CD4-positive, alpha-beta T cell (primary cell): ENCODE measurements around the gene TBRG4. TPM values are rescaled to one million over a fixed set of nuclear protein-coding genes. Genes with fewer than 3 reads are reported as not detected.
A peak's percentile ranks its signal among the peaks of the same experiment; 100 is the strongest.

Experiments used
- ATAC-seq: fragments of 200-7000 bp; cut with Tn5 transposase; one replicate; pipeline ENCODE4 v1.10.0; 2022; ENCODE audit warnings: mild to moderate bottlenecking; ENCODE audit not compliant: poor library complexity
- CTCF ChIA-PET: fragments of 350-600 bp; sonication (Branson Sonifier 250); formaldehyde crosslinking; loops from one replicate; lab custom pipeline; 2021; ENCODE audit warnings: antibody characterized with exemption, inconsistent platforms; lab: Charles Lee
- POLR2A ChIA-PET: fragments of 350-600 bp; sonication (Branson Sonifier 250); formaldehyde crosslinking; loops from one replicate; lab custom pipeline; 2021; ENCODE audit warnings: antibody characterized with exemption, inconsistent platforms; lab: Charles Lee
- DNase-seq, 14 experiments: peaks; one replicate each; pipeline ENCODE4 v3.0.0-alpha.2; 2013 to 2020; ENCODE audit warnings: mixed read lengths in 2 of 14
- H3K27ac ChIP-seq, 2 donors: one replicate each; pipeline versions ENCODE4 v1.5.1 to v1.7.0; 2013; ENCODE audit warnings: low read length in 2 of 2, low read depth in 1 of 2, mild to moderate bottlenecking in 1 of 2
- H3K27me3 ChIP-seq, 2 experiments: 1 replicate in 1 of 2; 2 replicates in 1 of 2; pipeline versions ENCODE4 v1.6.1 to v1.7.0; 2013; ENCODE audit warnings: low read length in 2 of 2, control low read depth in 1 of 2, mild to moderate bottlenecking in 1 of 2, moderate library complexity in 1 of 2; ENCODE audit not compliant: insufficient read depth in 2 of 2, control insufficient read depth in 1 of 2
- H3K36me3 ChIP-seq: one replicate; pipeline ENCODE4 v1.6.1; 2013; ENCODE audit warnings: low read length, control low read depth; ENCODE audit not compliant: insufficient read depth
- H3K4me1 ChIP-seq: one replicate; pipeline ENCODE4 v1.6.1; 2013; ENCODE audit warnings: low read length, control low read depth; ENCODE audit not compliant: insufficient read depth
- H3K4me3 ChIP-seq: one replicate; pipeline ENCODE4 v1.5.1; 2013; ENCODE audit warnings: mild to moderate bottlenecking, low read length, moderate library complexity
- H3K9me3 ChIP-seq, 2 experiments: 1 replicate in 1 of 2; 2 replicates in 1 of 2; pipeline versions ENCODE4 v1.6.1 to v1.7.0; 2013; ENCODE audit warnings: low read length in 2 of 2, mild to moderate bottlenecking in 2 of 2, control low read depth in 1 of 2, moderate library complexity in 1 of 2; ENCODE audit not compliant: control insufficient read depth in 1 of 2, insufficient read depth in 1 of 2
- H3K27ac Mint-ChIP-seq: one replicate; pipeline ENCODE4 v1.8.0; 2020; ENCODE audit warnings: mixed read lengths
- H3K27me3 Mint-ChIP-seq: one replicate; pipeline ENCODE4 v1.8.0; 2021; ENCODE audit warnings: mixed read lengths
- H3K36me3 Mint-ChIP-seq: one replicate; pipeline ENCODE4 v1.8.0; 2021; ENCODE audit warnings: low read depth, mixed read lengths
- H3K4me1 Mint-ChIP-seq: one replicate; pipeline ENCODE4 v1.8.0; 2021; ENCODE audit warnings: low read depth, mixed read lengths
- H3K4me3 Mint-ChIP-seq: one replicate; pipeline ENCODE4 v1.8.0; 2020; ENCODE audit warnings: mild to moderate bottlenecking, mixed read lengths
- H3K9me3 Mint-ChIP-seq: one replicate; pipeline ENCODE4 v1.8.0; 2020; ENCODE audit warnings: mixed read lengths
- intact Hi-C, 2 experiments: fragments of 100-400 bp; cut with DNase I in 1 of 2; cut with micrococcal nuclease in 1 of 2; formaldehyde crosslinking; loops; one replicate each; pipeline versions ENCODE4 v1.15.1 to v1.9.0; 2023 to 2025; cut with DNase I, micrococcal nuclease
- total RNA-seq, 174 experiments: library from RNA in 2 of 174; stranded (reverse) in 2 of 174; gene quantifications; one replicate each; pipeline ENCODE4 v1.2.3 and lab custom pipeline; 2021 to 2026
- TF ChIP-seq, protein P1 (sequence below): fragments of 200-600 bp; IDR thresholded peaks from one replicate; pipeline ENCODE4 v1.8.0; 2022; ENCODE audit warnings: antibody characterized with exemption, mild to moderate bottlenecking

The TBRG4 gene
- total RNA-seq, 2 experiments from 2014 or later: 104 to 105 TPM

DNA sequence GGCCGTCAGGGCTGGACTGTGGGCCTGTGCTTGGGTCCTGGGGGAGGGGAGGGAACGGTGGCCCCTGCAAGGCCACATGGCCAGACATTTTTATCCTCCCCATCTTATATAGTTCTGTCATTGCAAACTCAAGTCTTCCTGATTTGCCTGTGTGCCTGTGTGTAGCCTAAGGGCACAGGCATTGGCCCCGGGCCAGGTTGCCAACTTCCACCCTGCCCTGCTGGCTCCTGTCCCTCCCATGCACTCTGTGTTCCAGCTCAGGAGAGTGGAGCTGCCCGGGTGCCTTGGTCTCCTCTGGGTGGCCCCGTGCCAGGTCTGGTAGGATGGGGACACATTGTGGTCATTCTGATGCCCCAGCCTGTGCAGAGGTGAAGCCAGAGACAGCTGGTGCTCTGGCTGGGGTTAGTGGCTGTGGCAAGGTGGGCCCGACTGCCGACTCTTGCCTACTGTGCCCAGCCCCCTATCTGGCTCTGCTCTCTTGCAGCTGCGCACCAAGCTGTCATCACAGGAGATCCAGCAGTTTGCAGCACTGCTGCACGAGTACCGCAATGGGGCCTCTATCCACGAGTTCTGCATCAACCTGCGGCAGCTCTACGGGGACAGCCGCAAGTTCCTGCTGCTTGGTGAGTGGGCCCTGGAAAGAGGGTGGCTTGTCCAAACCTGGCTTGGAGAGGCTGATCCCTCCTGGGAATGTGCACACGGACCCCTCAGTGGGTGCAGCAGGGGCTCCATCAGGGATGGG, 37.5 kb downstream of the TBRG4 start:
- no peak for ATAC-seq
- ChIA-PET POLR2A (no interaction called here), CTCF (no interaction called here)
- Histone ChIP-seq H3K27me3 (no peaks in the 10 kb centered on the region), H3K27ac (peak overlapping the region in 1 of 2 donors; percentile 23), H3K4me1 (peaks cover 11% of the 10 kb centered on the region), H3K9me3 (no peaks in the 10 kb centered on the region), H3K4me3 (no peak overlapping the region), H3K36me3 (peaks cover 80% of the 10 kb centered on the region)
- no peaks in the 10 kb centered on the region for H3K9me3 Mint-ChIP-seq
- TF ChIP-seq, protein P1, sequence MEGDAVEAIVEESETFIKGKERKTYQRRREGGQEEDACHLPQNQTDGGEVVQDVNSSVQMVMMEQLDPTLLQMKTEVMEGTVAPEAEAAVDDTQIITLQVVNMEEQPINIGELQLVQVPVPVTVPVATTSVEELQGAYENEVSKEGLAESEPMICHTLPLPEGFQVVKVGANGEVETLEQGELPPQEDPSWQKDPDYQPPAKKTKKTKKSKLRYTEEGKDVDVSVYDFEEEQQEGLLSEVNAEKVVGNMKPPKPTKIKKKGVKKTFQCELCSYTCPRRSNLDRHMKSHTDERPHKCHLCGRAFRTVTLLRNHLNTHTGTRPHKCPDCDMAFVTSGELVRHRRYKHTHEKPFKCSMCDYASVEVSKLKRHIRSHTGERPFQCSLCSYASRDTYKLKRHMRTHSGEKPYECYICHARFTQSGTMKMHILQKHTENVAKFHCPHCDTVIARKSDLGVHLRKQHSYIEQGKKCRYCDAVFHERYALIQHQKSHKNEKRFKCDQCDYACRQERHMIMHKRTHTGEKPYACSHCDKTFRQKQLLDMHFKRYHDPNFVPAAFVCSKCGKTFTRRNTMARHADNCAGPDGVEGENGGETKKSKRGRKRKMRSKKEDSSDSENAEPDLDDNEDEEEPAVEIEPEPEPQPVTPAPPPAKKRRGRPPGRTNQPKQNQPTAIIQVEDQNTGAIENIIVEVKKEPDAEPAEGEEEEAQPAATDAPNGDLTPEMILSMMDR: no peak
- peaks cover 82% of the 10 kb centered on the region for H3K36me3 Mint-ChIP-seq
- no peak for DNase-seq
- intact Hi-C loops: no loop called here
- no peak overlapping the region for H3K4me3 Mint-ChIP-seq
- peaks cover 8% of the 10 kb centered on the region for H3K4me1 Mint-ChIP-seq
- no peaks in the 10 kb centered on the region for H3K27me3 Mint-ChIP-seq
- H3K27ac Mint-ChIP-seq: no peak overlapping the region

DNA sequence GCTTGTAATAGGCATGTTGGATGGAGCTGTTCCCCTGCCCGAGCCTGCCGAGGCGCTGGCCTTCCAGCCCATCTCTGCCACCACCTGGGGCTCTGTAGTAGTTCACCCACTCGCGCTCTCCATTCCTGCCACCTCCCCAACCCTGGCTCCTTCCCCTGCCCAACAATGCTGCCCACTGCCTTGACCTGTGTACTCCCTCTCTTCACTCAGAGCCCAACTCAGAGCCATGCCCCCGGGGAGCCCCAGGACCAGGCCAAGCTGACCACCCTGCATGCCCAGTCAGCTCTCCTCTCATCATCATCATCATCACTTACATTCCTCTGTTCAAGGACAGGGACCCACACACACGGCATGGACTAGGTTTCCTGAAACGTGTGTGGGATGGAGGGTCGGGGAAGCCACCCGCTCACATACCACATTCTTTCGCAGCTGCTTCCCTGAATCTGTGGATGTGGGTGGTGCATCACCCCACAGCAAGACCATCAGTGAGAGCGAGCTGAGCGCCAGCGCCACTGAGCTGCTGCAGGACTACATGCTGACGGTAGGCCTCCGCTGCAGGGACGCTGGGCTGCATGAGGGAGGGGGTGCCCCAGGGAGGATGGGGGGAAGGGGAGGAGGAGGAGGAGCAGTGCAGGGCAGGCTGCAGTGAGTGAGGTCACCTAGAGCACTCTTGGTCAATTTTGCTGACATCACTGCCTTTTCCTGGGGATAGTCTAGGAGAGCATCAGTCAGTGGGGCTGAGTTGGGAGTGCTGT, 38.3 kb downstream of the TBRG4 start:
- peaks cover 90% of the 10 kb centered on the region for H3K36me3 Mint-ChIP-seq
- CTCF ChIA-PET: no interaction called here
- Histone ChIP-seq H3K27me3 (no peaks in the 10 kb centered on the region), H3K36me3 (peaks cover 88% of the 10 kb centered on the region), H3K4me3 (no peak overlapping the region), H3K4me1 (peaks cover 15% of the 10 kb centered on the region), H3K27ac (peak overlapping the region in 1 of 2 donors; percentile 23), H3K9me3 (no peaks in the 10 kb centered on the region)
- no peaks in the 10 kb centered on the region for H3K27me3 Mint-ChIP-seq
- H3K27ac Mint-ChIP-seq: peak overlapping the region; percentile 67
- H3K9me3 Mint-ChIP-seq: no peaks in the 10 kb centered on the region
- DNase-seq (no peak), ATAC-seq (no peak)
- peaks cover 11% of the 10 kb centered on the region for H3K4me1 Mint-ChIP-seq
- intact Hi-C loops: no loop called here
- TF ChIP-seq, protein P1: no peak
- no peak overlapping the region for H3K4me3 Mint-ChIP-seq
- POLR2A ChIA-PET: no interaction called here

DNA sequence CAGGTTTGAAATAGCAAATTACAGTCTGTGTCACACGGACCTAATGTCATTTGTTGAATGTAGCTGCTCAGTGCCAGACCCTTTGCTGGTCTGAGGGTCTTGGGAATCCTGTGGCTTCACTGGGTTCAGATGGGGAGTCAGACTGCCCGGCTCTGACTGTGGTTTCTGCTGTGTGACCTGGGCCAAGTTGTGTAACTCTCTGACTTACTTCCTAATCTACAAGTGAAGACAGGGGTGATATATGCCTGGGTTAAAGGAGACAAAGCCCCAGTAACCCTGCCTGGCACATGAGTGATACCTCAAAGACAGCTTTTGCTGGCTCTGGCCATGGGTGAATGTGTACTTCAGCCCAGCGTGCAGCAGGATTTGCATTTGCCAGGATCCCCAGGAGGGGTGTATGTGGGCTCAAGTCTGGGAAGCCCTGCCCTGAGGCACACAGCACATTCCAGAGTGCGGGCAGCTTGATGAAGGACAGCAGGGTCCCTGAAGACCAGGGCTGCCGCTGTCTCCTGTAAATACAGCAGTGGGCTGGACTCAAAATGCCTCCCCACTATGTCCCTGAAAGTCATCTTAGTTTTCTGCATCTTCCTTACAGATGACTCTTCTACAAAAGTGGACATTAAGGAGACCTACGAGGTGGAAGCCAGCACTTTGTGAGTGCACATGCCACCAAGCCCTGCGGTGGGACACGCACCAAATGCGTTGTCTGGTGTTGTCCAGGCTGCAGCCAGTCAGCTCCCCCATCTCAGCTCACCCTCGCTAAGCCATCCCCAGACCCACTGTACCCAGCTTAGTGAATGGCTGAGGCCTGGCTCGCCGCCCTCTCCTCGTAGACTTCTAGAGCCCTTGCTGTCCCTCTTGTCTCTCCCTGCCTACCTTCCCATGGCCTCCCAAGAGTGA, 39.1 kb downstream of the TBRG4 start:
- no peak overlapping the region for H3K4me3 Mint-ChIP-seq
- peaks cover 23% of the 10 kb centered on the region for H3K4me1 ChIP-seq

More for the DNA sequence above, 39.1 kb downstream of the TBRG4 start:
- H3K9me3 ChIP-seq: no peaks in the 10 kb centered on the region
- ChIA-PET POLR2A (no interaction called here), CTCF (no interaction called here)
- H3K27ac ChIP-seq: no peak overlapping the region
- Mint-ChIP-seq H3K27me3 (no peaks in the 10 kb centered on the region), H3K4me1 (peaks cover 11% of the 10 kb centered on the region), H3K27ac (peak overlapping the region; percentile 67), H3K9me3 (no peaks in the 10 kb centered on the region), H3K36me3 (peaks cover 95% of the 10 kb centered on the region)
- H3K36me3 ChIP-seq: peaks cover 96% of the 10 kb centered on the region
- TF ChIP-seq, protein P1: no peak
- H3K4me3 ChIP-seq: no peak overlapping the region
- no peaks in the 10 kb centered on the region for H3K27me3 ChIP-seq
- intact Hi-C loops: no loop called here
- DNase-seq (peak in 1 of 14 experiments; percentile 31), ATAC-seq (no peak)
